Stomach (tissue), 9 donors: Measurements from ENCODE around the gene SECTM1. TPM values are rescaled to one million over a fixed set of nuclear protein-coding genes. Genes with fewer than 3 reads are reported as not detected.
A peak's percentile ranks its signal among the peaks of the same experiment; 100 is the strongest.

Experiments
- DNase-seq, 2 donors: peaks; one replicate each; pipeline versions ENCODE4 v3.0.0 to v3.0.0-alpha.2; 2013 to 2019
- H3K27ac ChIP-seq, 5 donors: fragments of 200-600 bp in 4 of 5; sonication (generic) in 4 of 5; one replicate each; pipeline ENCODE4 v1.5.1; 2013 to 2019; ENCODE audit warnings: mild to moderate bottlenecking in 1 of 5, moderate library complexity in 1 of 5
- H3K27me3 ChIP-seq, 3 donors: fragments of 200-600 bp; sonication (generic); one replicate each; pipeline ENCODE4 v1.5.1; 2017 to 2019; ENCODE audit warnings: mixed run types in 1 of 3
- H3K36me3 ChIP-seq, 4 donors: fragments of 200-600 bp; sonication (generic); 1 replicate in 3 of 4; 2 replicates in 1 of 4; pipeline ENCODE4 v1.5.1; 2016 to 2019
- H3K4me1 ChIP-seq, 4 donors: fragments of 200-600 bp; sonication (generic); one replicate each; pipeline ENCODE4 v1.5.1; 2016 to 2019
- H3K4me3 ChIP-seq, 4 donors: fragments of 200-600 bp; sonication (generic) in 3 of 4; one replicate each; pipeline ENCODE4 v1.5.1; 2016 to 2019; ENCODE audit warnings: mild to moderate bottlenecking in 1 of 4
- H3K9me3 ChIP-seq, 4 donors: fragments of 200-600 bp; sonication (generic); one replicate each; pipeline ENCODE4 v1.5.1; 2016 to 2019
- CTCF ChIP-seq, 7 experiments: fragments of 450-650 bp in 4 of 7; fragments of 200-600 bp in 3 of 7; sonication (generic) in 3 of 7; IDR thresholded peaks; one replicate each; pipeline ENCODE4 v1.5.1; 2016 to 2019; ENCODE audit warnings: antibody characterized with exemption in 7 of 7, control low read depth in 2 of 7, mild to moderate bottlenecking in 1 of 7
- EP300 ChIP-seq: sonication (generic); formaldehyde crosslinking; IDR thresholded peaks from one replicate; pipeline ENCODE4 v1.6.1; 2017; ENCODE audit warnings: antibody characterized with exemption
- POLR2A ChIP-seq, 4 donors: fragments of 450-650 bp; IDR thresholded peaks; one replicate each; pipeline ENCODE4 v1.6.1; 2016; ENCODE audit warnings: antibody characterized with exemption in 4 of 4, control low read depth in 2 of 4, mild to moderate bottlenecking in 1 of 4, moderate library complexity in 1 of 4
- POLR2AphosphoS5 ChIP-seq, 3 donors: sonication (generic); formaldehyde crosslinking; IDR thresholded peaks; one replicate each; pipeline ENCODE4 v1.6.1; 2016; ENCODE audit warnings: antibody characterized with exemption in 3 of 3
- WGBS, 5 donors: extraction: QIAGEN DNeasy Blood & Tissue Kit in 3 of 5; methylation state at CpG; one replicate each; pipeline versions ENCODE4 v1.1.5 to v1.1.7; 2013 to 2018; 5-methylcytosine and 5-hydroxymethylcytosine counted together
- intact Hi-C: fragments of 100-400 bp; cut with DNase I; formaldehyde crosslinking; loops from one replicate; pipeline ENCODE4 v1.15.1; 2023; ENCODE audit warnings: low total_unique reads
- polyA plus RNA-seq, 3 donors: library from polyadenylated mRNA; stranded (reverse); fragments of 200-250 nt; gene quantifications; one replicate each; pipeline ENCODE4 v1.2.3, GENCODE V29; 2013
- total RNA-seq, 5 donors: library from RNA; depleted of rRNA; stranded (reverse); fragments of >200 nt; gene quantifications; one replicate each; pipeline versions ENCODE4 v1.1.0 to v1.2.3, GENCODE V29; 2014 to 2016
- donor health status: healthy with polysubstance abuse.
- donor health status: Bipolar disorder and iron deficiency.
- donor health status: healthy.

SECTM1 gene
- total and polyA plus RNA-seq, 8 donors: 1.8 to 48.8 (median 9.8) TPM

GRCh38 chr17:82358465-82359350 lies 25.1 kb upstream of the SECTM1 start, which contains the start of gene TEX19:
TSS of gene TEX19 (plus strand) at chr17:82359247. CDS start at chr17:82362151, 2,904 bp downstream.
- peaks cover 0 to 35% (median 3%) of the 10 kb centered on the region in 3 donors for H3K27me3 ChIP-seq
- 56 to 71% (median 65%) methylated on average over 19 to 21 of the region's 21 CpGs for WGBS, 5 donors
- H3K9me3 ChIP-seq: no peaks in the 10 kb centered on the region
- TF ChIP-seq POLR2AphosphoS5 (IDR thresholded peaks at IDR 0.05): no peak
- TF ChIP-seq EP300: no peak
- TF ChIP-seq POLR2A (IDR thresholded peaks at IDR 0.05): no peak
- H3K27ac ChIP-seq: no peak within 1 kb of the TSS
- H3K4me3 ChIP-seq: no peak within 1 kb of the TSS
- peak in 1 of 2 donors; percentile 55 for DNase-seq
- H3K4me1 ChIP-seq: peaks cover 6 to 26% (median 14%) of the 10 kb centered on the region in 4 donors
- intact Hi-C loops: no loop called here
- H3K36me3 ChIP-seq: no peaks in the 10 kb centered on the region

- WGBS, 5 donors: 56 to 69% (median 61%) methylated on average over 2 of the region's 2 CpGs
- Histone ChIP-seq H3K4me3 (no peak overlapping the region), H3K9me3 (no peaks in the 10 kb centered on the region), H3K27me3 (peaks cover 0 to 39% (median 3%) of the 10 kb centered on the region in 3 donors), H3K4me1 (peaks cover 6 to 26% (median 14%) of the 10 kb centered on the region in 4 donors), H3K36me3 (no peaks in the 10 kb centered on the region), H3K27ac (no peak overlapping the region)
- intact Hi-C loops: no loop called here
- TF ChIP-seq POLR2AphosphoS5 (IDR thresholded peaks at IDR 0.05): no peak
- no peak for TF ChIP-seq CTCF (IDR thresholded peaks at IDR 0.05)
- TF ChIP-seq POLR2A (IDR thresholded peaks at IDR 0.05): no peak
- no peak for TF ChIP-seq EP300
- no peak for DNase-seq
These were observed 23.8 kb upstream of the SECTM1 start for GRCh38 chr17:82357394-82357793.

- intact Hi-C loops: no loop called here
- peak in 1 of 2 donors; percentile 49 for DNase-seq
- H3K27ac ChIP-seq: no peak overlapping the region
- peaks cover 6 to 29% (median 16%) of the 10 kb centered on the region in 4 donors for H3K4me1 ChIP-seq
- TF ChIP-seq EP300 (no peak), POLR2A (IDR thresholded peaks at IDR 0.05) (no peak), CTCF (IDR thresholded peaks at IDR 0.05) (no peak), POLR2AphosphoS5 (IDR thresholded peaks at IDR 0.05) (no peak)
- no peaks in the 10 kb centered on the region for H3K9me3 ChIP-seq
- H3K27me3 ChIP-seq: peaks cover 0 to 39% (median 3%) of the 10 kb centered on the region in 3 donors
- no peak overlapping the region for H3K4me3 ChIP-seq
- no peaks in the 10 kb centered on the region for H3K36me3 ChIP-seq
- WGBS, 5 donors: 40 to 45% (median 43%) methylated on average over 4 to 20 of the region's 20 CpGs
These were observed 23.3 kb upstream of the SECTM1 start for GRCh38 chr17:82356845-82357355.

GRCh38 chr17:82355770-82356427 lies 22.3 kb upstream of the SECTM1 start:
- no peak overlapping the region for H3K27ac ChIP-seq
- no peaks in the 10 kb centered on the region for H3K9me3 ChIP-seq
- peaks cover 6 to 36% (median 22%) of the 10 kb centered on the region in 4 donors for H3K4me1 ChIP-seq
- intact Hi-C loops: no loop called here
- no peak overlapping the region for H3K4me3 ChIP-seq
- H3K36me3 ChIP-seq: no peaks in the 10 kb centered on the region
- 21 to 85% (median 65%) methylated on average over 2 to 11 of the region's 11 CpGs for WGBS, 5 donors
- peak; percentile 39 to 49 for DNase-seq
- peaks cover 0 to 44% (median 3%) of the 10 kb centered on the region in 3 donors for H3K27me3 ChIP-seq
- TF ChIP-seq POLR2A (IDR thresholded peaks at IDR 0.05) (no peak), CTCF (IDR thresholded peaks at IDR 0.05) (no peak), EP300 (no peak), POLR2AphosphoS5 (IDR thresholded peaks at IDR 0.05) (no peak)
